GM10847 (cell line): ENCODE data around the gene STXBP4.

Experiments used
- POLR2A ChIP-seq: IDR thresholded peaks from 2 replicates; pipeline ENCODE4 v1.6.1; 2011; ENCODE audit not compliant: insufficient read length; ENCODE audit errors: extremely low read depth

Gene STXBP4

DNA sequence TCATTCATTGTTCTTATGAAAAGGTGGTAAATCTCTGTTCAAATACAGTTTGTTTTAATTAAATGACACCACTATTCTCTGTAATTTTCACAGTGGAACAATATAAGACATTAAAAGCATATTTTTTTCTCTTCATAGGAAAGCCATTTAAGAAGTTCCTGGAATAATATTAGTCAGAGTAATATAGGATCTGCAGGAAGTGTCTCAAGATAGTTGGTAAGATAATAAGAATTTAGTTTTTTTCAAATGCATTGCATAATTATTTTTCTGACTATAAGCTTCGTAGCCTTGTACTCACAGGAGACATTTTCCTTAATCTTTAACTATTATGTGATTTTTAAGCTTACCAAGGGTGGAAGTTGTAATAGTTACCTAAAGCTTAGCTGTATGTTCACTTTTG is 16.9 kb downstream of the STXBP4 start:
- no peak for TF ChIP-seq POLR2A

GRCh38 chr17:54990118-54990517 is 21.6 kb downstream of the STXBP4 start:
- TF ChIP-seq POLR2A = no peak

DNA sequence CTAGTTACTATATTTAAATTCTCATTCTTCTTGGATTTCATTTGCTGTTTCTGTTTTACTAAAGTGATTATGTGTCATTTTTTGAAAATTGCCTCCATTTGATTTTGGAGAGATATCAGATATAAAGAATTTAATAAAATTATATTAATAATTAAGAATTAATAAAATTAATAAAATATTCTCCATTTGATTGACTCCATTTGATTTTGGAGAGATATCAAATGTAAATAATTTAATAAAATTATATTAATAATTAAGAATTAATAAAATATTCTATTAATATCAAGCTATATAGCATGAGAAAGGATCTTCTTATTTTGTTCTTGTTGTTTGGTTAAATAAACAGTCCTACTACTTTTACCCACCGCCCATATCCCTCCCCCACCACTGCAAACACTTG is 23.0 kb downstream of the STXBP4 start:
- no peak for TF ChIP-seq POLR2A

GRCh38 chr17:54992797-54993639 is 24.5 kb downstream of the STXBP4 start:
- TF ChIP-seq POLR2A = no peak

DNA sequence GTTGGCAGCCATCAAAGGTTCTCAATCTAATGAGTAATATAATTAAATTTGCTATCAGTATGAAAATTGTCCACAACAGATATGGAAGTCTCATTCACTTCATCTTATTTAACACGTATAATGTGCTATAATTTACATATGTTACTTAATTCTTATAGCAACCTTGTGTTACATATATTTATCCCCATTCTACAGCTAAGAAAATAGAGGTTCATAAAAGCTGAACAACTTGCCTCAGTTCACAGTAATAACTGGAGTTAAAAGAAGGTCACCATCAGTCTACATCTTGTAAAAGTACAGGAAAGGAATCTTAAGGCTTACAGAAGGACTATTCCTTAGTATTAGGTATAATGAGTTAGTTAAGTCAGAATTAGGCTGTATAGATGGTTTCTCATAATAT is 27.9 kb downstream of the STXBP4 start:
- no peak for TF ChIP-seq POLR2A

DNA sequence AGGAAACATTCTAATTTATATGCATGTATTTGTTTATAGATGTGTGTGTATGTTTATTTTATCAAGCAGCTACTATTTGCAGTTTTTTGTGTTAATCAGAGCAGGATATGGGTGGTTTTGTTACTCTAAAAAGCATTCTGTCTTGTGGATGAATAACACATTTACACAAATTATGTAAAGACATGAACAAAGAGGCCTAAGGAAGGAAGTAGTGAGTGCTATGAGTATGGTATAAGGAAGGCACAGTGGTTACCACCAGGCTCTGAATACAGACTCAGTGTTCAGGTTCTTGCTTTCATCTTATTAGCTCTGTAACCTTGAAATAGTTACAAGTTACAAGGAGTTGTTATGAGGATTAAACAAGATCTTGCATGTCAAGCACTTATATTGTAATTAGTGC is 33.9 kb downstream of the STXBP4 start:
- no peak for TF ChIP-seq POLR2A

DNA sequence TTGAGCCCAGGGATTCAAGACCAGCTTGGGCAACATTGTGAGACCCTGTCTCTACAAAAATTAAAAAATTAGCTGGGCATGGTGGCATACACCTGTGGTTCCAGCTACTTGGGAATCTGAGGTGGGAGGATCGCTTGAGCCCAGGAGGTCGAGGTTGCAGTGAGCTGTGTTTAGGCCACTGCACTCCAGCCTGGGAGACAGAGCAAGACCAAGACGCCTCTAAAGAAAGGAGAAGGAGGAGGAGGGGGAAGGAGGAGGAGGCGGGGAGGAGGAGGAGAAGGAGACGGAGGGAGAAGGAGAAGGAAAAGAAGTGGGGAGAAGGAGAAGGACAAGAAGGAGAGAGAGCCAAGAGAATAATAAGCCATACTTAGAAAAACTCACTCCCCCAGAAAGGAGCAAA is 35.9 kb downstream of the STXBP4 start:
- no peak for TF ChIP-seq POLR2A

DNA sequence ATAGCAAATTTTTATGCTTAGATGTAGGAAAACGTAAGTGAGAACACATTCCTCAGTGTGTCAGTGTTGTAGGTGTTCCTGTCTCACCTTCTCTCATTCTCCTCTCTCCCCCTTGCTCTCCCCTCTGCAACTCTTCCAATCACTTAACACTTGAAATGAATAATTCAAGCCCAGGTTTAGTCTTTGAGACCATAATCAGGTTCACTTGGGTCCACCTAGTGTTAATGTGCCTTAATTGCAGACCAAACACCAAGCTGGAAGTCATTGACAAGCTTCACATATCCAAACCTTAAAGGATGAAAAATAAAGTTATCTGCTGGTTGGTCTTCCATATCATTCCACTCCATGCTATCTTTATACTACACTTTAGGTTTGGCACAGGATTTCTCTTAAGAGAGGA is 37.0 kb downstream of the STXBP4 start:
- no peak for TF ChIP-seq POLR2A

DNA sequence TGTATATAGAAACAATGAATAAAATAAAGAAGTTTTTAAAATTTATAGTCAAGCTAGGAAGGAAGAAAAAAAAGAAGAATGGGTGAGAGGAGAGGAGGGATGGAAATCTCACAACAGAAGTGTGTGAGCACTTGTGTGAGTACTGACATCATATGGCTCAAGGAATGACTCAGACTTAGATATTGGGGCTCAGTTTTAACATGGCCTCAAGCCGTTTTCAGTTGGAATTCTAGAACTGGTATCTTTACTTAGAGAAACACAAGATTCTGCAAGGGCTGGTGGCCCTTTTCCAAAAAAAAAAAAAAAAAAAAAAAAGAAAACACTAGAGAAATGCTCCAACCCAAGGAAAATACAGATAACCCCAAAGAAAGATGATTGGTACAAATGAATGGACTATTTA is 55.1 kb downstream of the STXBP4 start:
- no peak for TF ChIP-seq POLR2A

GRCh38 chr17:55037828-55038227 is 69.3 kb downstream of the STXBP4 start:
- no peak for TF ChIP-seq POLR2A

DNA sequence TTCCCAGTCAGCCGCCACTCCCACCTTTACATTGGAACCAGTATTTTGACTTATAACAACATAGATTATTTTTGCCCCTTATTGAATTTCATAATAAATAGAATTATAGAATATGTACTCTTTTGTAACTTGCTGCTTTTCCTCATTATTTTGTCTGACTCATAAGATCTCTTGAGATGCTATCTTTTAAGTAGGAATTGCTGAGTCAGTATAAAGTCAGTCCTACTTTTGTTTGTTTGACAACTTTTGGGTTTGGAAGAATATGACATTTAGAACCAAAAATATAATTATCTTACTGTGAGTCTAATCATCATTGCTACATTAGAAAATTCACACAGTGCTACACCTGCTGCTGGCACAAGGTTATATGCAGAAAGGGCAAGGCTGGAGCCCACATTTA is 69.7 kb downstream of the STXBP4 start:
- no peak for TF ChIP-seq POLR2A

DNA sequence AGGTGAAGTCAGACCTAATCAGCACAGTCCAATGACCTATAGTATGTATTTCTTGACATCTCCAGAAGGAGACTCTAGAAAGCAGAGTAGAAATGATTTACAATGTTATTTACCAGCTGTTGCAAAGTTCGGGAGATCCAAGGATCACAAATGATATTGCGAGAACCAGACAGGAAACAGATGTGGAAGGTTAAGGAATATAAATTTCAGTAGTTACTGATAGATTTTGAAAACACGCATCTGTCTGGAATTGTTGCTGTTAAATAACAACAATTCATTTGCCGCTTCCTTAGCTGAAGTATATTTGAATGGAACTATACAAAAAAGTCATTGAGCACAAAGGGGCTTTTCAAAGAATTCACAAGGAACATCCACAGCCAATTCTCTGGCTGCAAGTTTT is 72.0 kb downstream of the STXBP4 start:
- TF ChIP-seq POLR2A = no peak

GRCh38 chr17:55053855-55054254 is 85.3 kb downstream of the STXBP4 start:
- no peak for TF ChIP-seq POLR2A

DNA sequence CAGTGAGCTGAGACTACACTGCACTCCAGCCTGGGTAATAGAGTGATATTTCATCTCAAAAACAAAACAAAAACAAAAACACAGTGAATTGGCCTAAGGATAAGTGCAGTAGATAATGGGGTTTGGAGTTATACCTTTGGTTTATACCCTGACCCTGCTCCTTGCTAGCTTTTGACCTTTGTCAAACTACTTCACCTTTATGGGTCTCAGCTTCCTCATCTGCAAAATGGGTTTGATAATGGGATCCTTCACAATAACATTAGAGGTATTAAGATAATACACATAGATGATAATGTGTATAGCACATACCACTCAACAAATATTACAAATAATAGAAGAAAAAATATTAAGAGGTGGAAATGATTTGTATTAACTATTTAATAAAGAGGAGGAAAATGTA is 85.9 kb downstream of the STXBP4 start:
- TF ChIP-seq POLR2A = no peak

DNA sequence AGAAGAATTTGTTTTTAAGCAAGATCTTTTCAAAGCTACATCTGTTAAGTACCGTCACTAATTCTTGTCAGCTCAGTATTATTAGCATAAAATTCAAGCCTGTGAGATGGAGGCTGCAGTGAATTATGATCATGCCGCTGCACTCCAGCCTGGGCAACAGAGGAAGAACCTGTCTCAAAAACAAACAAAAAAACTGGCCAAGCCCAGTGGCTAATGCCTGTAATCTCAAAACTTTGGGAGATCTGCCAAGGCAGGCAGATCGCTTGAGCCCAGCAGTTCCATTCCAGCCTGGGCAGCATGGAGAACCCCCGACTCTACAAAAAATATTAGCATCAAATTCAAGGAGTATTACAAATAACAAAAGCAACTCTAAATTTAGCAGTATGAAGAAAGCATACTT is 88.0 kb downstream of the STXBP4 start:
- TF ChIP-seq POLR2A = no peak

DNA sequence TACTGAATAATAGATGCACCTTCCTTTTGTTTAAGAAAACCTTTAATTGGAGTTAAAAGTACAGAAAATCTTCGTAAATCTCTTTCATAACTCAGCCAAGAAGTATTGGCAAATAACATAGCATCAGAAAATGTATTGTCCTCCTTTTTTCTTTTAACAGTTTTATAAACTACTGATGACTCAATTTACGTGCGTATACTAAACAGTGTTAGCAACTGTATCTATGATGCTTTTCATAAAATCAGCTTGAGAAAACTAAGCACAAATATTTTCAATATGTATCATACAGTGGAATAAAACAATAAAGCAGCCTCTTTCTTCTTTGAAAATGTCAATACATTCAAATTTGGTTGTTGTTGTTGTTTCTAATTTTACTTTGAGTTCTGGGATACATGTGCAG is 88.6 kb downstream of the STXBP4 start:
- TF ChIP-seq POLR2A = no peak

- no peak for TF ChIP-seq POLR2A
These were observed 91.2 kb downstream of the STXBP4 start for GRCh38 chr17:55059724-55060123.
